ENCODE data around the gene IFI27L2.

IFI27L2 gene

GRCh38 chr14:94152676-94153075, 23.3 kb upstream of the IFI27L2 start:
- DNase-seq = no peak

- DNase-seq = no peak
Measured at GRCh38 chr14:94145902-94146527, 16.6 kb upstream of the IFI27L2 start.

- no peak for DNase-seq
Measured at GRCh38 chr14:94144765-94145164, 15.4 kb upstream of the IFI27L2 start.

GRCh38 chr14:94143711-94144110, 14.3 kb upstream of the IFI27L2 start:
- no peak for DNase-seq

- DNase-seq = no peak
Measured at GRCh38 chr14:94143239-94143638, 13.8 kb upstream of the IFI27L2 start.

DNA sequence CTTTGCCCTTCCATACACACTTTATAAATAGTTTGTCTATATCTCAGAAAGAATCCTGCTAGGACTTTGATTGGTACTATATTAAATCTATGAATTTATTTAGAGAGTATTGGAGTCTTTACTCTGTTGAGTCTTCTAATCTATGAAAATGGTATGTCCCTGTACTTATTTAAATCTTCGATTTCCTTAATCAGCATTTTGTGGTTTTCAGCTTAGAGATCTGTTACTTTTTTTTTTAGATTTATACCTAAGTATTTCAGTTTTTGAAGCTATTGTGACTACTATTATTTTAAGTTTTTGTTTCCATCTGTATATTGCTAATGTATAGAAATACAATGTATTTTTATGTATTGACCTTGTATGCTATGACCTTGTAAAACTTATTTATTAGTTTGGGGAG, 13.4 kb upstream of the IFI27L2 start:
- DNase-seq = no peak

DNA sequence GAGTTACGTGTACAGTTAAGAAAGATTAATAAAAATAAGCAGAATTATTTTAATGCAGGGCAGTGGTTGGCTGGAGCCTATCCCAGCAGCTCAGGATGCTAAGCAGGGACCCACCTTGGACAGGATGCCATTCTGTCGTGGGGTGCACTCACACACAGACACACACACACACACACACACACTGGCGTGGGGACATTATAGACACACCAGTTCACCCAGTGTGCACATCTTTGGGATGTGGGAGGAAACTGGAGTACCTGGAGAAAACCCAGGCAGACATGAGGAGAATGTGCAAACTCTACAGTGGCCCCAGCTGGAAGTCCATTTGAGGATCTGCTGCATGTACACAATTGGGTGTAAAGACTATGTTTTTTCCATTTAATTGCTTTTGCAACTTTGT, 12.8 kb upstream of the IFI27L2 start:
- DNase-seq = no peak

GRCh38 chr14:94139421-94139820, 10.0 kb upstream of the IFI27L2 start:
- no peak for DNase-seq

GRCh38 chr14:94139006-94139405, 9.6 kb upstream of the IFI27L2 start:
- no peak for DNase-seq

- DNase-seq = no peak
Measured at GRCh38 chr14:94138251-94138650, 8.8 kb upstream of the IFI27L2 start.

GRCh38 chr14:94136575-94137331, 7.3 kb upstream of the IFI27L2 start:
- DNase-seq = peak in 13 of 14 donors; percentile 18 to 82 (median 67)

DNA sequence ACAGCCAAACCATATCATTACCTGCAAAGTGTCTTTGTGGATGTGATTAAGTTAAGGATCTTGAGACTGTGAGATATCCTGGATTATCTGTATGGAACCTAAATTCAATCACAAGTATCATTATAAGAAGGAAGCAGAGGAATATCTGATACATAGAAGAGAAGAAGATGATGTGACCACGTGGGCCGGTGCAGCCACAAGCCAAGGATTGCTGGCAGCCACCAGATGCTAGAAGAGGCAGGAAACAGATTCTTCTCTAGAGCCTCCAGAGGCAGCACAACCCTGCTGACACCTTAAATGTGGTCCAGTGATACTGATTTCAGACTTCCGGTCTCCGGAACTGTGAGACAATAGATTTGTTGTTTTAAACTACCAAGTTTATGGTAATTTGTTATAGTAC, 6.1 kb upstream of the IFI27L2 start:
- DNase-seq = no peak

- DNase-seq = peak in 6 of 14 donors; percentile 15 to 57 (median 24)
Measured at GRCh38 chr14:94132285-94132887, 3.0 kb upstream of the IFI27L2 start.

DNA sequence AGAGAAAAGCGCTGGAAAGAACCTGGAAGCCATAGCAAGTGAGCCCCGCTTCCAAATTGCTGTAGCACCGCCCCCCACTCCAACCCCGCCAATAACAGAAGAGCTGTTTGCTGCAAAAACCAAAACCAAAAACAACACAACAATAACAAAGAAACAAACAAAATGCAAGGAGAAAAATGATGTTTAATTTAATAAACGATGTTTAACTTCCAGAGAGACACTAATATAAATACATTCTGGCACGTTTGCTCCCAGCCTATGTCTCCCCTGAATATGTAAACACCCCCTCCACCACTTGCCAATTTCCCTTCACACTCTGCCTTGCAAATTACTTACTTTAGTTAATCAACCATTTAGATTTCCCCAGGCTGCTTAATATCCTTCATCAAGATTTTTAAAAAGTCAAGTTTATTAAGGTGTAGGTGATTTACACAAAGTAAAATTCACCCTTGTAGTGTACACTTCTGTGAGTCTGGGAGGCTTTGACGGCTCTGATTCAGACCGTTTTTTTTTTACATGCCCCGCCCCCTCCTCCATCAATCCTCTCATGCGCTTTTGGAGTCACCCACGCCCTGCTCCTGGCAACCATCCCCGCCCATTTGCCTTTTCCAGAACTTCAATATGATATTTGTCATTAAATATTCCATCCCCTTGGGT, 482 bp upstream of the IFI27L2 start:
- peak in 7 of 14 donors; percentile 10 to 67 (median 35) for DNase-seq

- no peak for DNase-seq
Measured at GRCh38 chr14:94128216-94128839, 1.1 kb downstream of the IFI27L2 start.

DNA sequence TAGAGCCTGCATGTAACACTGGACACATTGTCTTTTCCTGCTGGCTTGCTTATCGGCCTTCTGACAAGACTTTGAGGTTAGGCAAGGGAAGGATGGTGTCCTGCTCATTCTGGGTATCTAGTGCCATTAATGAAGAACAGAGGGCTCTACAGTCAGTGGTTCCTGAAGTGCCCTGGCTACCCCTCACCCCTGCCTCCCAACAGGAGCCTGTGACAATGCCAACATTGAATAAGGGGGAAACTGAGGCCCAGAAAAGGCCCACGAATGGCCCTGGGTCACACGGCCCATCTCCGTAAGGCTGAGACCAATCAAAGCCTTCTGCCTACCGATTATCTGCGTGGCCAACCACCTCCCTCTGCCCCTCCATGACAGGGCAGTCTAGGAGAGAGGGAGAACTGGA, 2.1 kb downstream of the IFI27L2 start:
- DNase-seq = no peak

- no peak for DNase-seq
Measured at GRCh38 chr14:94126800-94127199, 2.6 kb downstream of the IFI27L2 start.

GRCh38 chr14:94126419-94126677, 3.1 kb downstream of the IFI27L2 start:
- DNase-seq = no peak

DNA sequence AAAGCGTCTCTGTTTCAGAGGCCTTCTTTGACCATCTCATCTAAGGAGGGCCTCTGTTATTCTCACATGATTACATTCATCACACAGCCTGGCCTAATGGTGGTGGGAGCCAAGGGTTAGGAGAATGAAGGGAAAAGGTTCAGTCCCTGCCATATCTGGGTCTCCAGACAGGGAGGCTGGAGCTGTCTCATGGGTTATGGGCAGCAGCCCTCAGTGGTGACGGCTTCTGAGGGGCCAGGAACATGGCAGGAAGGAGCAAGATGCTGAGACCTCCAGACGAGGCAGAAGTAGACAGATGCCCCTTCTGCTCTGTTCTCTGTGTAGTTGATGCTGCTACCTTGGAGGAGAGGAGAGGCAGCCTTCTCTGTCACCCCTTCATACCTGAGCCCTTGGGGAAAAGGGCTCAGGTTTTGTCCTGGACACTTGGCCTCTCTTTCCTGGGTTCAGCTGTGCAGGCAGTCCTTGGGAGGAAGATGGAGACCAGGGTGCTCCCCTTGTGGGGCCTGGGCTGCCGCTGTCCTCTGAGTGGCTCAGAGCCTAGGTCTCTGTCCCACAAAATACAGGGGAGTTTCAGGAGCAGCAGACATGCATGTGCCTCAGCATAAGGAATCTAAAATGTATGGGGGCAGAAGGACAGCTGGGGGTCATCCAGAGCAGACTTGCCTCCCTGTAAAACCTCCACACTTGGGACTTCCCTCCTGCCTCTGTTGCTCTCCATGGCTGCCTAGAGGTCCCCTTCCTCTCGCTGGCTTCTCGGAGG, 3.6 kb downstream of the IFI27L2 start:
- no peak for DNase-seq

GRCh38 chr14:94124582-94125377, 4.6 kb downstream of the IFI27L2 start:
- DNase-seq = no peak

- DNase-seq = no peak
Measured at GRCh38 chr14:94123868-94124267, 5.5 kb downstream of the IFI27L2 start.
